T1000 (cell line): Measurements from ENCODE around the gene CRBN.

Experiments used
- DNase-seq: peaks from one replicate; lab custom pipeline; 2025; ENCODE audit warnings: mixed read lengths; lab: John Stamatoyannopoulos, UW

CRBN gene

DNA sequence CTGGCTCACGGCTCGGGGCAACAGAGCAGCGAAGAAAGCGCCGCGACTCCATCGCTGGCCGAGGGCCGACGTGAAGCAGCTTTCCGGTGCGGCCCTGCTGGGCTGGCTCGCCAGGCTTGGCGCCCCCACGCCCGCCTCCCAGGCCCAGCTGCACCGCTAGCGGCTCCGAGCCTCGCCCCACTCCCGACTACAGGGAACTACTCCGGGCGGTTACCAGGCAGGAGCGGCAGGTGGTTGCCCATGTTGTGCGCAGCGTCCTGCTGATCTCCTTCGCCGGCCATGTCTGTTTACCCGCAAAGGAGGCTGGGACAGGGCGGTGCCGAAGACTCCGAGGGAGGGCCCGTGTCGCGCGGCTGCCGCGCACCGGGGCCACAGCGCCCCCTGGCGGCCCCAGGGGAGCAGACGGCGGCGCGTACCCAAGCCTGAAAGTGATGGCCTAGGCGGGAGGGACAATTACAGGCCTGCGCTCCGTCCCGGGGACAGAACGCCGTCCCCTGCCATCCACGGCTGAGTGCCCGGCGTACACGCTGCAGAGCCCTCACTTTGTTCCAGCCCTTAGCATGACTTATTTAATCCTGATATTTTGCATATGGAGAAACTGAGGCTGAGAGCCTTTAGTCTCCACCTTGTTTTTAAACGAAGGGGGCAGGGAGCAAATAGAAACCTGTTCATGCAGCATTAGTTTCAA lies at the start of gene CRBN:
Gene CRBN (minus strand): TSS at position 285 of the 688 bp plus-strand sequence. CDS start 4 bp downstream, at position 281.
- DNase-seq = peak; percentile 85

DNA sequence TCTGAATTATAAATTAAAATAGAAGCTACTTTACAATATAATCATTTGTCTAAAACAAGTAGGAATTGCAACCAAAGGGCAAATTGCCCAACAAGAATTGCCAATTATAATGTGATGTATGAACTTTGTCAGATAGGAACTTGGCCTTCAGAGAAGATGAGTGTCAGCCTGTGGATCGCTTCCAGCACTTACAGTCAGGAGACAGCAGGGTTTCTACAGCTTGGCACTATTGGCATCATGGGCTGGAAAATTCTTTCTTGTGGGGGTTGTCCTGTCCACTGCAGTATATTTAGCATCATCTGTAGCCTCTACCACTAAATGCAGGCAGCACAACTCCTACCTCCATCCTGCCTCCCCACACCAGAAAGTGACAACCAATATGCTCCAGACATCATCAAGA lies 48.1 kb upstream of the CRBN start:
- no peak for DNase-seq

DNA sequence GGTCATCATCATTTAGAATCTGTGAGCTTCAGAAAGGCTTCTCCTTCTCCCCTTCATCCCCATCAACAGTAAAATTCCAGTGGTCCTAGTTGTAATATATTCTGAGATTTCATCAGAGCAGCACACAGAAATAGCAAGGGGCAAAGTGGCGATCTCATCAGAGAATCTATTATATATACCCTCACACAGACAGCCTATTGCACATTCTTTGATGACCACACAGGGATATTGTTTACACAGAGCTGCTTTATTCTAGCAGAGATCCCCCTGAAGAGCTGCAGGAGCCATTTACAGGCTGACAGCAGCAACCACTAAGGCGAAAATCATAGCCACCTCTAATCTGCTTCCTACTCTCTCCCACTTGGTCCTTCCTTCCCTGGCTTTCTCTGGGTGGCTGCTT lies 42.0 kb upstream of the CRBN start:
- DNase-seq = no peak

DNA sequence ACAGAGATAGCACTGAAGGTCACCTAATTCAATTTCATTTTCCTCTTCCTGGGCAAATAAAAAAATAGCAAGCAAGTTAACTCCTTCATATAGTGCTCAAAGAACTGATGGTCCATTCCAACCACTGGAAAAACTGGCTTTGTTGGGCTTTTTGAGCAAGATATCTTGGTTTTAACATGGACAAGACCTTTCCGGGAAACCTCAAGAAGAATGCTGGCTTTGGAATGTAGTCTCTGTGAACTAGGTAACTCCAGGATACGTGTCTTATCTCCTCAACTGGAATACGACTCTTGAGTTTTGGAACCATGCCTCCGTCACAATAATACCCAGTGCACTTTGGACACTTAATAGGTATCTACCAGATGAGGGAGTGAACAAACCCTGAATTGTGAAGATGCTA lies 36.9 kb upstream of the CRBN start:
- DNase-seq = no peak

DNA sequence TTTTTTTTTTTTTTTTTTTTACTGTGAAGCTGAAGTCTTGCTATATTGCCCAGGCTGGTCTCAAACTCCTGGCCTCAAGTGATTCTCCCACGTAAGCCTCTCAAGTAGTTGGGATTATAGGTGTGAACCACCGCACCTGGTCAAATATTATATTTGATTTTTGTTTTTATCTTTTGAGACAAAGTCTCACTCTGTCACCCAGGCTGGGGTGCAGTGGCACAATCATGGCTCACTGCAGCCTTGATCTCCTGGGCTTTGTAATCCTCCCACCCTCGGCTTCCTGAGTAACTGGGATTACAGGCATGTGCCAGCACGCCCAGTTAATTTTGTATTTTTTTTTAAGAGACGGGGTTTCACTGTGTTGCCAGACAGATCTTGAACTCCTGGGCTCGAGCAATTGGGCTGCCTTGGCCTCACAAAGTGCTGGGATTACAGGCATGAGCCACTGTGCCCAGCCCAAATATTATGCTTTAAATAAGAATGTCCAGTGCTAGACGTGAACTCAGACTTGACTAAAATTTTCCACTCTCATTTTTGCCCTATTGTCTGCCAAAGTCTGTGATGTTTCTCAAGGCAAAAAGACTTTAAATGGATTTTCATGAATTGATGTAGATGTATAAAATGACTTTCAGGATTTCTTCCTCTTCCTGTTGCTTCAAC lies 33.4 kb upstream of the CRBN start:
- no peak for DNase-seq

DNA sequence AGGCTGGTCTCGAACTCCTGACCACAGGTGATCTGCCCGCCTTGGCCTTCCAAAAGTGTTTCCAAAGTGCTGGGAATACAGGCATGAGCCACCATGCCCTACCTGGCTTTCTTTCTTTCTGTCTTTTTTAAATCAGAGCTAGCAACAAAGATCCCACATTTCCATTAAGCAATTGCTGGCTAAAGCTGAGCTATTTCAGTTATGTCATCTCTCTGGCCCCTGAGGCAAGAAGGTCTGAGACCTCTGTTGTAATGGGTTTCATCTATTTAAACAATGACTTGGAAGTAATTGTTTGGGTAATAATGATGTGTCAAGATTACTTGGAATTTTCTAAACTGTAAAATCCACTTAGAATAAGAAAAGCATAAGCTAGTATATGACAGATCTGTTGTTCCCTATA lies 30.2 kb upstream of the CRBN start:
- no peak for DNase-seq

DNA sequence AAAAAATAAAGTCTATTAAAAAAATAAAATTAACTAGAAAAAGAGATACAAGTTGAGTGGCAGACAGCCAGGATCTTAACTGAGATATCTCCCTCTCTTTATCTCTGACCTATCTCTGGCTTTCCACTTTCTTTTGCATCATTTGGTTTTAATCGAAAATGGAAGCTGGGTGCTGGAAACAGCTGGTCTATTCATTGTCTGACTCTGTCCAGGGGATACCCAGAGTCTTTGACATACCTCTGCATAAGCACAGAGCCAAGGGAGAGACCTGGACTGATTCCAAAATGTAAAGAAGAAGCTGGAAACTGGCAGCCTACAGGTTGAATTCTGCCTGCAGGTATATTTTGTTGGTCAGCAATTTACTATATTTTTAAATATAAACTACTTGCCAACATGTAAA lies 29.6 kb upstream of the CRBN start:
- DNase-seq = no peak

DNA sequence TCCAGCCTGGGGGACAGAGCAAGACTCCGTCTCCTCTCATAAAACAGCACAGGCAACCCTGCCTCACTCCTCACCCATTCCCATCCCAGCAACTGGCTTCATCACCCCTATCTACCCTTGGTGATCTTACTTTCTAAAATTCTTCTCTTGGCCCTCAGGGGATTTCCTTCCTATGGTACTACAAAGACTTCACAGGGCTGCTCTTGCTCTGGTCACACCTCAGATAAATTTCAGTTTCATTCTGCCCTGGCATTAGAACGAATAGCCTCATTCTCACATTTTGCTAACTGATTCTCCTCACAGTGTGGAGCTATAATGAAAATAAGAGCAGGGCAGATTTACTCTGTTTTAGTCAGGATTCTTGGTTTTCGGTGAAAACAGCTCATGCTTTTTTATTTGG lies 22.1 kb upstream of the CRBN start:
- DNase-seq = no peak

DNA sequence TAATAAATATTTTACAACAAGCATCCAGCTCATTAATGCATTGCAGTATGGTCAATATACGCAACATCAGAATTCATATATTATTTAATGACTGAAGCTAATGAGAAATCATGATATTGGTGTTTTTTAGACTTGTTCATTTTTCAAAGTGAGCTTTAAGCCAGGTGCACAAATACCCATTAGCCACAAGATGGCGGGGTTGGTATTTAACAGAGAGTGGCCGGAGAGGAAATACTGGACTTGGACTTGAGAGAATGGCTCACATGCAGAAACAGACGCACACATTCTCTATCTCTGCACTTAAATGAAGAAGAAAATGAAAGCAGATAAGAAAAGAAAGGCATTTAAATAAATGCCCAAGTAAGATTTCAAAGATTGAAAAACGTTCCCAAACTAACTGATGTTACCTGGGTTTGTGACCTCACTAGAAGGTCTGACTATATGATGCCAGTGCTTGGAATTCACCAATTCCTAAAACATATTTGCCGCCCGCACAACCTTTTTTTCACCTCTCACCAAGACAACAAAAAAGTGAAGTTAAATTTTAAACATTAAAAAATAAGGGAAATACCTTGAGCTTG lies 21.2 kb upstream of the CRBN start:
- no peak for DNase-seq

DNA sequence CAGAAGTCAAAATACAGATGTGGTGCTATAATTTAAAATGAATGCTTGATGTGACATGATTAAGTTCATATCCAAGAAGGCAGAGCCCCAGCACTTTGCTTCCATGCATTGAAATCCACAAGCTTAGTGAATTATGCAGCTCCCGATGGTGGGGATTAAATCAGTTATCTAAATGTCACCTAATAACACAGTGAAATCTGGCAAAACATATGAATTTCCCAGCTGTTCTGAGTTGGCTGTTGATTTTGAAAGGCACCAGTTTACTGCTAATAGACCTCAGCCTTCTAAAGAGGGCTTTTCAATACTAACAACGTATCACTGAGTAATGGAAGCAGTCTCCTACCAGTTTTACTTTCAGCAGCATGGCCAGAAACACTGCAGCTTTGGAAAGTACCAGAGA lies 19.8 kb upstream of the CRBN start:
- no peak for DNase-seq

DNA sequence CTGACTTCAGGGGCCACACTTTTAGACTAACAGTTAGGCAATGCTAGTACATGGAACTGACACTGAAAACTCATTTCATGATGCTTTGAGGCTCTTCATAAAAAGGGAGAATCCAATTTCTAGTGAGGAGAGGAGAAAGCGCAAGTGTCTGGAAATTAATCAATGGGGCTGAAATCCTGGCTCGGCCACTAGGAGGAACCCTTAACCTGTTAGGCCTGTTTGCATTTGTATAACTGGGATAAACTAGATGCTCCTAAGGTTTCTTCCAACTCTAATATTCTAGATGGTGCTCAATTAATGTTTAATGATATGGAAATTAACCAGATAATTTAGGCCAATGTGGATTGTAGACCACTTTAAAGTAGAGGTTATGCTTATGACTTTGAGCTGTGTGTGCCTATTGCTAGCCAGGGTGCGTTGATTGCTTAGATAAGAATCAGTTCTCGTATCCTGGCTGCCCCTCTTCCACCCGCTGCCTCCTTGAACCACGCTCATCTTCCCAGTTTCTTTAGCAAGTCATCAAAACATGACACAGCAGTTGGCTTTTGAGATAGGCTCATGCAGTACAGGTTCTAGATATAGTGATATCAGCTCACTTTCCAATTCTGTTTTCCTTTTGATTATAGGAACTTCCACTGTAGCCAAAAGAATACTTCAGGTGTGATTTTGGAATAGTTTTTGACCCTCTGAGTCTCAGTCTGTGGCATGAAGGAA lies 16.8 kb upstream of the CRBN start:
- DNase-seq = no peak

DNA sequence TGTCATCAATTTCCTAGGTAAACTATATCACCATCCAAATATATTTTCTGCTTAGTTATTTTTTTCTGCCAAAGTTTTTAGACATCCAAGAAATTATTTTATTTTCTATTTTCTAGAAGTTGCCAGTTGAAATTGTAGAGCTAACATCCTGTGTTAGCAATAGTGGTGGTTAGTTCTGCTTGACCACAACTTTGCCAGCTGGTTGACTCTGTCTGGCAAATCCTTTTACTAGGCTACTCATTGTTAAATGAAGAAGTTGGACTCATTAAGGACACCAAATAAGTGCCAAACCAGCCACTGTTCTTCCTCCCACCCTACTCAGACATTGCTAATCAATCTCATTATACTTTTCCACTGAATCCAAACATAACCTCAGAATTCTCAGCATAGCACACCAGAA lies 15.4 kb upstream of the CRBN start:
- no peak for DNase-seq

DNA sequence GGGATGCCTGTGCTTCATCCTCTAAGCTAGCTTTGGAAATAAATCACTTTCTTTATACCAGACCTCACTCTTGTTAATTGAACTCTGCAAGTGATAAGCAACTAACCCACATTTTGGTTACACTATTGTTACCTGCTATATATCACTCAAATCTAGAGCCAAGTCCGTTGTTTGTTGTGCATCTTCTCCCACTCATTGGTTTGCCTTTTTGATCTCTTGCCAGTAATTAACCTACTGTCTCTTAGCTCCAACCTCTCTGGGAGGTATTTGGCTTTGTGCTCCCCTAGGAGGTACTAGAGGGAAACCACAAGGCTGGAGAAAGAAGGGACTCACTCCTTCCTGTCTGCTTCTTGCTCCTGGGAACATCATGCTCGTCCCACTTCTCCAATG lies 12.8 kb upstream of the CRBN start:
- DNase-seq = no peak

DNA sequence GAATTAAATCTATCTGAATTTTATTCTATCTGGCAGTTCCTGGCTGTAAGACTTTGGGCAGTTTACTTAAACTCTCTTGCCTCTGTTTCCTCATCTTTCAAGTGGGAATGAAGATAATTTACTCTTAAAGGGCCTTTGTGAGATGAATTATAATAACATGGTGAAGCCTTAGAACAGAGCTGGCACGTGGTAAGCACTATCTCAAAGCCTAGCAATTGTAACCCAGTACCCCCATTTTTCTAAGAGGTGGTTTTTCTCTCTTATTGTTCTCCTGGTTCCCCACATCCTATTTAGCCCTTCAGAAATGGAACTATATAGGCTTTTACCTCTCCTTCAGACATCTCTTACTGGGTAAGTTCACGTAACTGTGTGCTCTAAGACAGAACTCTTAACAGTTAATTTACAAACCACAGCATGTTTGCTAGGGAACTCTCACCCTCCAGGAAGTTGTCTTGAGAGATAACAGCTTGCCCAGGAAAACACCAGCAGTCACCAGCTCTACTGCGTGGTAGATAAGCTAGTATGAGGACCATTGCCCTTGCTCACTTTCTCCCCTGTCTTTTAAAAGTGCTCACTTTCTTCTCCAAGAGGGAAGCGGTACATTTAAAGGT lies 12.3 kb upstream of the CRBN start:
- no peak for DNase-seq

DNA sequence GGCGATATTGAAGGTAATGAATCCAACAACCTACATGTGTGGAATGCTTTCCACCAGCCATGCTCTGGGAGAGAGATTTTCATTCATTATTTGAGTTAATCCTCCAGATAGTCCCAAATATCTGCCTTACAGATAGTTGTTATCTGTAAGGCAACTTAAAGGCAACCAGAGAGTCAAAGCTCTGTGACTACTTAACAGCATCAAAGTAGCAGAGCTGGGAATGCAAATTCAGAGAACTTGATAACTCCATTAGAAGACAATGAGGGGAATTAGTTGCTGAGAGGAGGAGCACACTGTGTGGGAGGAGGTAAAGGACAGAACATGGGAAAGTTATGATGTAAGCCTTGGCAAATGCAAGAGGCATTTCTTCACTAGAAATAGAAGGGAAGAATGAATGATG lies 10.5 kb upstream of the CRBN start:
- DNase-seq = no peak

DNA sequence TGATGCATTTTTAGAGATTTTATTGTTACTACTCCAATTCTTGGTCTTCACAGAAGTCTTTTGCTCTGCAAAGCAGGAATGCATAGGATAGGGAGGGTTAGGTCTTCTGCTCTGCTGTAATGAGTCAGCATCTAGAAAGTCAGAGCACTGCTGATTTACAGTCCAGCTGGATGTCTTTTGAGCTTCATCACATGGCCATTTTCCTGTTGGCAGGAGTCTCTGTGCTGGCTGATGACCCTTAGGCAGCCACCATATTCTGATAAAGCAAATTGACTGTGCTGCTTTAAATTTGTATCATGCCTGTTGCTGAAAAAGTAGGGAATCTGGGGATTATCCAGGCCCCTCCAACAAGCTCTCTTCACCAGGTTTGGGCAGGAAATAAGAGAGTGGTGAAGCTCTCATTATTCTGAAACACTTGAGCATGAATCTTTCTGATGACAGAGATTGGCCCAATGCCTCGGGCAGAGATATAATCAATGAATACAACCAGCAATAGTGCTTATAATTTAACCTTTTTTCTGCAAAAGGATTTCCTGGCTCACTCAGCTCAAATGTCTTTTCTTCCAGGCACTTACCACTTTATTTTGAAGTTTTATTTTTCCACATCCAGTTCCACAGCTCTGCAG lies 9.7 kb upstream of the CRBN start:
- DNase-seq = no peak

DNA sequence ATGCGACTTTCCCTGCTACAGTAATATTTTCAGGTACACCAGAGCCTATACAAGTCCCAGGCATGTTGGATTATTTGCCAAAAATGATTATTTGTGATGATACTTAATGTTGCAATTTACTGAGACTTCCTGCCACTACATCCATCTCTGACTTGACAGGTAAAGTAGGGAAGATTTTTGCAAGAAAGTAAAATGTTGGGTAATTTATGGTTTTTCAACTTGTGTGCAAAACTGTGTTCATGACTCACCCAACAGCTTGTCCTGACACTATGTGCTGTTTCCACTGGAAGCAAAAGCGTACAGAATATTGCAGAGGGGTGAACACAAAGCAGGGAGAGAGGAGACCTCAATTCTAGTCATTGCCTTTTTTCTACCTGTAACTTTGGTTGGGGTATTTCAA lies 5.4 kb upstream of the CRBN start:
- no peak for DNase-seq

DNA sequence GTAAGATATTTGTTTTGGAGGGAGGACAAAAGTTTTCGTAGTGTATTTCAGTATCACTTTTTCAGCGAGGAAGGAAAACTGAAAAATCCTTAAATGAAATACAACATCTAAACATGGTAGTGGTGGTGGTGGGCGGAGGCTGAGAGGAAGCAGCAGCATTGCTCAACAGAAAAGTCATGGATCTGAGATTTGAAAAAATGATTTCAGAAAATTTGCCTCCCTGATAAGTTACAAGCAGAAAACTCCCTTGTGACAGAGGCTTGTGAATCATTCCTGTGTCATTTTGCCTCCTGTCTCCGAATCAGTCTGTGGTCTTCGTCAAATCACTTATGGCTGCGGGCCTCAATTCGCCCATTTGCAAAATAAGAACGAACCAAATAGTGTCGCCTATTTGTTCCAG lies 965 bp upstream of the CRBN start:
- DNase-seq = no peak

DNA sequence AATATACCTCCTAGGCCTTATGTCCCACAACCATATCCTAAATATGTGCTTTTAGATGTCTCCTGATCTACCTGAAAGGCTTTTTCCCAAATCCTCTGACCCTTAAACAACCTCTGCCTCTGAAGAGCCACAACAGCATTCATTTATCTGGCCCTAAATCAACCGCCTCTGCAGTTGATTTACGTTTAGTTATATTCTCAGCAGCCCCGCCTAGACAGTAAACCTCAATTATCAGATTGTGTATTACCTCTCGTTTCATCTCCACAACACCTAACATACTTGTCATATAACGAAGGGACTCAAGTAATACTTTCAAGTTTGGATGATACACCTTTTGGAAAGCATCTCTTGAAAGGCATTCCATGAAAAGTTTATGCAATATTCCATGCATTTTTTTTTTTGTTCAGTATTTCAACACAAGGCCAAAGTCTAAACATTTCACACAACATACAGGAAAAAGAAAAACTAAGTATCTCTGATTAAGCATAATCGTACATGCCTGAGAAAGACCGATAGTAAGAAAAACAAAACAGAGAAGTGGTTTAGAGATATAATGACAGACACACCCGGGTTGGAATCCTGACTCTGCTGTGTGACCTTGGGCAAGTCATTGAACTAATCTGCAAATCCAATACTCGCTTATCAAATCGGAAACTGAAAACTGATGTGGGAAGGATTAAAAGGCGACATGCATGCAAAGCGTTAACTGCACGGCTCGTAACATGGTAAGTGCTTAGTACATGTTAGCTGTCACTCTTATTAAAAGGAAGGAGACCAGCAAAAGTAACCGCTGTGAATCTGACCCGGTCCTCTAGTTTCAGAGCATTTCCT lies 778 bp downstream of the CRBN start:
- DNase-seq = no peak

DNA sequence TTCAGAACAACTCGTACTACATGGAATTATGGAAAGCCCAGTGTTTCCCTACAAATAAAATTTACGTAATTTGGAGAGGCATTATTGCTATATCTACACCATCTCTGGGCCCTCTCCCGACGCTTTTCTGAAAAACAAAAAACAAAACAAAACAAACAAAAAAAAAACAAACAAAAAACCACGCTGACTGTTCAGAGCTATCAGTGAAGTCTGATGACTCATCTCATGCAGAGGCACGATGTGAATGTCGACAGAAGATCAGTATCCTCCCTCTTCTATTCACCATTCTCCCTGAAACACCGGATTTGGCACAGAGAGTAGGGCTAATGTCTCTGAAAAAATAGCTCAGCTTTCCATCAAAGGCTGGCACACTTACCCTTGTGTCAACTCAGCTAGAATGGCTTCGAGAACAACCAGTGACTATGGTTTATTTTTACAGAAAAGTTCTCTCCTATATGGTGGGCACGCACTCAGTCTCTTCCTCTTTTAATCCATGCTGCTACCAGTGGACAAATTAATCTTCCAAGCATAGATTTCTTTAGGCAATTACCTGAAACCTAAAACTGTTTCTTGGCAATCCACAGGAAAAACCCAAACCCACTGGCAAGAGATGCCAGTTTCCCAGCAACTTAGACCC lies 1.5 kb downstream of the CRBN start:
- DNase-seq = no peak

DNA sequence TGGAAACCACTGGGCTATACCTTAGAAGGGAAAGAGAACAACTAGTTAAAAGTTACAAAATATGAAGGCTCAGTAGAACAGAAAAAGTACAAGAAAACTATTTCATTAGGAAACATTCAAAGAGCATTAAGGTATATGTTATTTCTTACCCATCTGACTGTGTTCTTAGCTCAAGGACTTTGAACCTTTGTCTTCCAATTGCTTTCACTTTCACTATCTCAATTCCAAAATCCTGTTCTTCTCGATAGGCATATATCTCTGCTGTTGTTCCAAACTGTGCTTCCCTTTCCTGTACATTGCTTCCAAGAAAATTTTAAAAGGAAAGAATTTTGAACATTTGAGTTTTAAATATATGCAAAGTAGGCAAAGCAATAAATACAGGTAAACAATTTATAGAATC lies 6.9 kb downstream of the CRBN start:
- DNase-seq = no peak
